ENCODE measurements around the gene PTP4A2.

DNA sequence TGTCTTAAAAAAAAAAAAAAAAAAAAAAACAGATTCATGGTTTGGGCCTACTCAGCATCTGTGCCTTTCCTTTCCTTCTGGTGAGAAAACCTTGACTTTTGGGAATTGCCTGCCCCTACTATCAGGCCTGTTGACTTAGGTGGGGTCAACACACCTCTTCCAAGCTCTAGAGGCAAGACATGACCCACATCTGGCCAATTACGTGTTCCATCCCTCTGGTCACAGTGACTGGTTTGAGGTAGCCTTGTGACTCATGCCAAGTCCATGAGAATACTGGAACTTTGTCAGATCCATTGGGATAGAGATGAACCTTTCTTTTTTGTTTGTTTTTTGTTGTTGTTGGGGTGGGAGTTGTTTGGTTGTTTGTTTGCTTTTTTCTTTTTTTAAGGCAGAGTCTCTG, 38.2 kb upstream of the PTP4A2 start:
- TF ChIP-seq, protein P1, sequence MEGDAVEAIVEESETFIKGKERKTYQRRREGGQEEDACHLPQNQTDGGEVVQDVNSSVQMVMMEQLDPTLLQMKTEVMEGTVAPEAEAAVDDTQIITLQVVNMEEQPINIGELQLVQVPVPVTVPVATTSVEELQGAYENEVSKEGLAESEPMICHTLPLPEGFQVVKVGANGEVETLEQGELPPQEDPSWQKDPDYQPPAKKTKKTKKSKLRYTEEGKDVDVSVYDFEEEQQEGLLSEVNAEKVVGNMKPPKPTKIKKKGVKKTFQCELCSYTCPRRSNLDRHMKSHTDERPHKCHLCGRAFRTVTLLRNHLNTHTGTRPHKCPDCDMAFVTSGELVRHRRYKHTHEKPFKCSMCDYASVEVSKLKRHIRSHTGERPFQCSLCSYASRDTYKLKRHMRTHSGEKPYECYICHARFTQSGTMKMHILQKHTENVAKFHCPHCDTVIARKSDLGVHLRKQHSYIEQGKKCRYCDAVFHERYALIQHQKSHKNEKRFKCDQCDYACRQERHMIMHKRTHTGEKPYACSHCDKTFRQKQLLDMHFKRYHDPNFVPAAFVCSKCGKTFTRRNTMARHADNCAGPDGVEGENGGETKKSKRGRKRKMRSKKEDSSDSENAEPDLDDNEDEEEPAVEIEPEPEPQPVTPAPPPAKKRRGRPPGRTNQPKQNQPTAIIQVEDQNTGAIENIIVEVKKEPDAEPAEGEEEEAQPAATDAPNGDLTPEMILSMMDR (IDR thresholded peaks at IDR 0.05; ENCODE audit: borderline replicate concordance, extremely low read depth, low read length, poor library complexity, severe bottlenecking): no peak
- TF ChIP-seq EZH2 (IDR thresholded peaks at IDR 0.05; ENCODE audit: borderline replicate concordance, low read depth, low read length, severe bottlenecking): no peak

All from DND-41 (cell line).